Hippocampal formation (tissue), 2 donors: Measurements from ENCODE around the gene SOCS4.
A peak's percentile ranks its signal among the peaks of the same experiment; 100 is the strongest.
"Not testable (repeated sequence)": the region's sequence is repeated elsewhere in the genome, so short reads cannot be mapped to it uniquely, and the experiment has no call there.

Source experiments
- DNase-seq, 2 donors: peaks; one replicate each; lab custom pipeline; 2025; lab: John Stamatoyannopoulos, UW

SOCS4 gene

GRCh38 chr14:55052269-55052930 lies 25.4 kb downstream of the SOCS4 start:
- DNase-seq: peak in 1 of 2 donors; percentile 43

DNA sequence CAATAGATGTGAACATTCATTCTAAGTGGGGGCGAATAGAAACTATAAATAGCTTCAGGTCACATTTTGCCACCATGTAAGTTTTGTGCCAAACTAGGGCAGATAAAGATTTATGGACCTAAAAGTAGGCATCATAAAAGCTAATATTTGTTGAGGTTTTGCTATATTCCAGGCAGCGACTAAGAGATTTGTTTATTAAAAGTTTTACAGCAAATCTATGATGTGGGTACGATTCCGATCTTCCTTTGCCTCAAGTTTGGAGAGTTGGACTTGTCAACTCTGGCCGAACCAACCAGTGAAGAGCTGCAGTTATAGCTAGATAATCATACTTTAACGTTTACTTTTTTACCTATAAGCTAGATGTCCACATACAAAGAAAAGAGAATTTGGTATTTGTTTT lies 26.0 kb downstream of the SOCS4 start:
- DNase-seq: no peak

- no peak for DNase-seq
Observed at GRCh38 chr14:55053500-55053899, 26.5 kb downstream of the SOCS4 start.

GRCh38 chr14:55054098-55054497 lies 27.1 kb downstream of the SOCS4 start:
- no peak for DNase-seq

GRCh38 chr14:55057919-55058318 lies 30.9 kb downstream of the SOCS4 start:
- no peak for DNase-seq

DNA sequence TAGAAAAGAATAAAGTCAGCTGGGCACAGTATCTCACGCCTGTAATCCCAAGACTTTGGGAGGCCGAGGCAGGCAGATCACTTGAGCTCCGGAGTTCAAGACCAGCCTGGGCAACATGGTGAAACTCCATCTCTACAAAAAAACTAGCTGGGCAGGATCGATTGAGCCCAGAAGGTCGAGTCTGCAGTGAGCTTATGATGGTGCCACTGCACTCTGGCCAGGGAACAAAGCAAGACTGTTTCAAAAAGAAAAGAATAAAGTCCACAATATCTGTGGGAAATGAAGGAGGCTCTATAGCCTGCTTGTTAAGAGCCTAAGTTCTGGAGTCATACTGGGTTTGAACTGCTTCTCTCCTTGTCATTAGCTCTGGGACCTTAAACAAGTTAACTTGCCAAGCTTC lies 32.3 kb downstream of the SOCS4 start:
- no peak for DNase-seq

DNA sequence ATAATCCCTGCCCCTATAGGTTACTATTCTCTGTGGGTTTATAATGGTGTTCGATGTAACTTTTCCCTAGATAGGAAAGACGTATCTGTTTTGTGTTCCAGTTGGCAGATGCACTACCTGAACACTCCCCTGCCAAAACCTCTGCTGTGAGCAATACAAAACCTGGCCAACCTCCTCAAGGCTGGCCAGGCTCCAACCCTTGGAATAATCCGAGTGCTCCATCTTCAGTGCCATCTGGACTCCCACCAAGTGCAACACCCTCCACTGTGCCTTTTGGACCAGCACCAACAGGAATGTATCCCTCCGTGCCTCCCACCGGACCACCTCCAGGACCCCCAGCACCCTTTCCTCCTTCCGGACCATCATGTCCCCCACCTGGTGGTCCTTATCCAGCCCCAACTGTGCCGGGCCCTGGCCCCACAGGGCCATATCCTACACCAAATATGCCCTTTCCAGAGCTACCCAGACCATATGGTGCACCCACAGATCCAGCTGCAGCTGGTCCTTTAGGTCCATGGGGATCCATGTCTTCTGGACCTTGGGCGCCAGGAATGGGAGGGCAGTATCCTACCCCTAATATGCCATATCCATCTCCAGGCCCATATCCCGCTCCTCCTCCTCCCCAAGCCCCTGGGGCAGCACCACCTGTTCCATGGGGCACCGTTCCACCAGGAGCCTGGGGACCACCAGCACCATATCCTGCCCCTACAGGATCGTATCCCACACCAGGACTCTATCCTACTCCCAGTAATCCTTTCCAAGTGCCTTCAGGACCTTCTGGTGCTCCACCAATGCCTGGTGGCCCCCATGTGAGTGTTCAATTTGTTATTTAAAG lies 35.7 kb downstream of the SOCS4 start:
- no peak for DNase-seq

DNA sequence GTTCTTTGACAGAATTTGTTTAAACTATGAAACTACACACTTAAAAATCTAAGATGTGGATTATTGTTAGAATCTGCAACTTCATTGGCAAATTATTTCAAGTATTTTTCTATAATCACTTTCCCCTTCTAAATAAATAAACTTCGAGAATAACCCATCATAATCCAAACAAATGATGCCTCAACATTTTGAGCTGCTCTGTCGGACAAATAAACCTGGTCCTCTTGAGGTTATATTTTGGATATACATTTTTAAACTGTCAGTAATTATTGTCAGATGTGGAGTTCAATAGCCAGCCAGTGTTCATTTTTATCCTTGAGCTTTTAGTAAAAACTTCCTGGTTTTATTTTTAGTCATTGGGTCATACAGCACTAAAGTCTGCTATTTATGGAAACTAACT lies 37.9 kb downstream of the SOCS4 start:
- DNase-seq: not testable (repeated sequence)

DNA sequence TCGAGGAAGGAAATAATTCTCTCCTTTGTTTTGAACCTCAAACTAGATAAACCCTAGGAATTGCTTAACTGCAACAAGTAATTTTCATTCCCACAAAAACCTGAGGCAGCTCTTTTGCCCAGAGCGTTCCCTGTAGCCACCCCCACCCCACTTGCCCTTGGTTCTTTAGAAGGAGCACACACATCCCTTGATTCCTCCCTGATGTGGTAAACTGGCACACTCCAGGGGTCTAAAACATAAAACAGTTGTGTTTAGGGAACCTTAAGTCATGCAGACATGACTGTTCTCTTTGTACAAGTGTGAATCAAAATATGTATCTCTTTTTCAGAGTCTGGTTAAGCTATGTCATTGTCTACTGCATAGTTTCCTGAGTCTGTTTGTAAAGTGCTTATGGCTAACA lies 38.4 kb downstream of the SOCS4 start:
- DNase-seq: no peak

GRCh38 chr14:55066223-55066622 lies 39.2 kb downstream of the SOCS4 start:
- DNase-seq: no peak

DNA sequence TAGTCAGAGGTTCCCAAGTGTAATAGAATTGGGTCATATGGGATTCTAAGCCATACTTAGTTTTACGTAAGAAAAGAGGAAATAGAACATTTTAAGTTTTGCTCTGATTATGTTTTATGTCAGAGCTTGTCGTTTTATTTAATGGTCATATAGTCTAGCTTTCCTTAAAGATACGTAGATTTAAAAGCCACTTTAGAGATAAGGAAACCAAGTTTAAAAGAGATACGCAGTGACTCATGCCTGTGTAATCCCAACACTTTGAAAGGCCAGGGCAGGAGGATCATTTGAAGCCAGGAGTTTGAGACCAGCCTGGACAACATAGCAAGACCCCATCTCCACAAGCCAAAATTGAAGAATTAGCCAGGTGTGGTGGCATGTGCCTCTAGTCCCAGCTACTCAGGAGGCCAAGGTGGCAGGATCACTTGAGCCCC lies 44.0 kb downstream of the SOCS4 start:
- no peak for DNase-seq

DNA sequence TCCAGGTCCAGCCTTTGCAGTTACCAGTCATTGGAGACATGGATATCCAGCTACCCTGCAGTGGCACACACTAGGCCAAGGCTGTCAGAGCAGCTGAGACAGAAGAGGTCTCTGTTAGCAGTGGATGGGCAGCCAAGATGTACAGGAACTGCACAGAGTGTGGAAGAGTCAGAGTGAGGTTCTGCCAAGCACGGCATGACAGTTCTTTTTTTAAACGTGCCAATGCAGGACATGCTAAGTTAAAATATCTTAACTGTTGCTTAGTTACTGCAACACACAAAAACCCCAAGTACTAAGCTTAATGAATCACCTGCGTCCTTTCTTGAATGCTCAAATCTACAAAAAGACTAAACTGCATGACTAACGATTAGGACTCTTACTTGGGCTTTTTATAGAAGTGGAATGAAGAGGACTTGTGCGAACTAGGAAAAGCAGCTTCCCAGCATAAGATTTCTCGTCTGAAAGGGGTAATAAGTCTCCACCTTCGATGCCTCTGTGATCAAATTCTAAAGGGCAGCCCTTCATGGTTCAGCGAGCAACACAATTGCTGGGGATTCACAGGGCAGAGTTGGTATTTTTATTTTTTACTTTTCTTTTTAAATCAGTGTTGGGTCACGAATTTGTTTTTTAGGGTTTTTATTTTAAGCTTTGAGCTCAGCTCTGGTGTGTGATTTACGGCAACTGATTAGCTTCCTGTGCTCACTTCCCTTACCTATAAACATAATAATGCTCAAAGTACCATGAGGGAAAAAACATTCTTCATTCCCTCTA lies 45.0 kb downstream of the SOCS4 start:
- DNase-seq: peak; percentile 37 to 67

DNA sequence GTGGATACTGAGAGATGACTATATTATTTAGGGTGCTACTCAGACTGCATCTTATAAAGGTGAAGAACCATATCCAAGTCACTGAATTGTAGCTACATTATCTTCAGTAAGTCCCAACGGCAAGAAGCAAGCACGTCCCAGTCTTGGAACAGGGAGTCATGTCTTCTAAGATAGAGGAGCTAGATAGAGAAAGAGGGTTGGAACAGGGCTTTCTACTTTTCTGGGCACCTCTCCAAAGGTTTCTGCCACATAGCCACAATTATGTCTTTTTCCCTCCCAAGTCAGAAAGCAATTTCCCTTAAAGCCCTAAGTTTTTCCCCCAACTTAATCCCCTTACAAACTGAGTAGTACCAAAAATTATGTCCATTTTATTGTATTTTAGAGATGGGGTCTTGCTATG lies 46.8 kb downstream of the SOCS4 start:
- DNase-seq: no peak

DNA sequence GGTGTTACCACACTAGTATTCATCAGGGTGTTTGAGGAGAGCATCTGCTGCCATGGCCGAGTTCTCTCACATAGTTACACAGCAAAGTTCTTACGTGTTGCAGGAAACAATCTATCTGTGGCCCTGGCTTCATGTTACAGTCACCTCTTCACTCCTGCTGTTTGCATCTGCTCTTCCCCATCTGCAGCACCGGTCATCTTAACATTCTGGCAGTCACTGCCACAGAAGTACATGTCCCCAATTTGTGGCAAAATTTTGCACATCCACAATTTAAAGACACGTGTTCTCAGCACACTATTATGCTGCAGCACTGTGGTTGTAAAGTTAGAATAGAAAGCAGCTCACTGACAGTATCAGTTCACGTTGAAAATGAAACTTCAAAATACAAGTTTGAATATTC lies 47.6 kb downstream of the SOCS4 start:
- no peak for DNase-seq

GRCh38 chr14:55075628-55076175 lies 48.7 kb downstream of the SOCS4 start:
- DNase-seq: no peak

- DNase-seq: no peak
Observed at GRCh38 chr14:55077170-55078151, 50.4 kb downstream of the SOCS4 start.

GRCh38 chr14:55079961-55080360 lies 52.9 kb downstream of the SOCS4 start:
- DNase-seq: not testable (repeated sequence)

DNA sequence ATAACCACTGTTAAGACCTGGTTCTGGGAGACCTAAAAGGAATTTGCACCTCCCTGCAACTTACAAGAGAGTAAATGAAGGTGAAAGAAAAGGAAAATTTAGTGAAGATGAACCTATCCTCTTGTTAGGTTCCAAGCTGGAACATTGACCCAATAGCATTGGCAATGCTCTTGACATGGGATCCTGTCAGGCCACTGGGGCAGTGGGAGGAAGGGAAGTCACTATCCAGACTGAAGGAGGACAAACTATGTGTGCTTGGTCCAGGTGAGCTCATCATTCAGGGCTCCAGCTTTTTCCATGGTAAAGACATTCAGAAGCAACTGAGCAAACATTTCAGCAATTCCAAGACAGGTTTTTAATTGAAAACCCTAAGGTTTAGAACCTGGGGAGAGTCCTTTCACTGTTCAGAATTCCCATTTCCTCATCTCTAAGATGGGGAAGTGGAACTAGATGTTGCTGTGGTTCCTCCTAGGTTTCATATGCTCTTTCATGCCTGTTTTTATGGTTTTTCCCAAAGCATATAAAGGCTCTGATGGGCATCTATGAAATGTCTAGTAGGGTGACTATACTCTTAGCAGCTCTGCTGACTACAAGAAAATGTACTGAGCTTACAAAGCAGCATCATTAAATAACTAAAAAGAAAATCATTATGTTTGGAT lies 57.5 kb downstream of the SOCS4 start:
- no peak for DNase-seq

- DNase-seq: no peak
Observed at GRCh38 chr14:55085060-55085660, 58.1 kb downstream of the SOCS4 start.

DNA sequence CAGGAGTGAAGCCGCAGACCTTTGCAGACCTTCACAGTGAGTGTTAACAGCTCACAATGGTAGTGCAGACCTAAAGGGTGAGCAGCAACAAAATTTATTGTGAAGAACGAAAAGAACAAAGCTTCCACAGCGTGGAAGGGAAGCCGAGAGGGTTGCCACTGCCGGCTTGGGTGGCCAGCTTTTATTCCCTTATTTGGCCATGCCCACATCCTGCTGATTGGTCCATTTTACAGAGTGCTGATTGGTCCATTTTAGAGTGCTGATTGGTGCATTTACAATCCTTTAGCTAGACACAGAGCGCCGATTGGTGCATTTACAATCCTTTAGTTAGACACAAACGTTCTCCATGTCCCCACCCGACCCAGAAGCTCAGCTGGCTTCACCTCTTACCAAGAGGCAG lies 59.9 kb downstream of the SOCS4 start:
- no peak for DNase-seq
